ENCODE results near the gene CXCL13. TPM values are rescaled to one million over a fixed set of nuclear protein-coding genes. Genes with fewer than 3 reads are reported as not detected.

The CXCL13 gene
- total RNA-seq, 2 donors from 2014 or later = not detected

- Histone ChIP-seq H3K36me3 (no peaks in the 10 kb centered on the region), H3K27me3 (no peaks in the 10 kb centered on the region), H3K27ac (no peak overlapping the region), H3K4me3 (no peak overlapping the region), H3K9me3 (no peaks in the 10 kb centered on the region), H3K4me1 (no peaks in the 10 kb centered on the region)
- DNase-seq (ENCODE audit: low spot score) = no peak
- TF ChIP-seq, protein P1, sequence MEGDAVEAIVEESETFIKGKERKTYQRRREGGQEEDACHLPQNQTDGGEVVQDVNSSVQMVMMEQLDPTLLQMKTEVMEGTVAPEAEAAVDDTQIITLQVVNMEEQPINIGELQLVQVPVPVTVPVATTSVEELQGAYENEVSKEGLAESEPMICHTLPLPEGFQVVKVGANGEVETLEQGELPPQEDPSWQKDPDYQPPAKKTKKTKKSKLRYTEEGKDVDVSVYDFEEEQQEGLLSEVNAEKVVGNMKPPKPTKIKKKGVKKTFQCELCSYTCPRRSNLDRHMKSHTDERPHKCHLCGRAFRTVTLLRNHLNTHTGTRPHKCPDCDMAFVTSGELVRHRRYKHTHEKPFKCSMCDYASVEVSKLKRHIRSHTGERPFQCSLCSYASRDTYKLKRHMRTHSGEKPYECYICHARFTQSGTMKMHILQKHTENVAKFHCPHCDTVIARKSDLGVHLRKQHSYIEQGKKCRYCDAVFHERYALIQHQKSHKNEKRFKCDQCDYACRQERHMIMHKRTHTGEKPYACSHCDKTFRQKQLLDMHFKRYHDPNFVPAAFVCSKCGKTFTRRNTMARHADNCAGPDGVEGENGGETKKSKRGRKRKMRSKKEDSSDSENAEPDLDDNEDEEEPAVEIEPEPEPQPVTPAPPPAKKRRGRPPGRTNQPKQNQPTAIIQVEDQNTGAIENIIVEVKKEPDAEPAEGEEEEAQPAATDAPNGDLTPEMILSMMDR (IDR thresholded peaks at IDR 0.05) = no peak
Measured at GRCh38 chr4:77625485-77625884, 19.9 kb downstream of the CXCL13 start.

DNA sequence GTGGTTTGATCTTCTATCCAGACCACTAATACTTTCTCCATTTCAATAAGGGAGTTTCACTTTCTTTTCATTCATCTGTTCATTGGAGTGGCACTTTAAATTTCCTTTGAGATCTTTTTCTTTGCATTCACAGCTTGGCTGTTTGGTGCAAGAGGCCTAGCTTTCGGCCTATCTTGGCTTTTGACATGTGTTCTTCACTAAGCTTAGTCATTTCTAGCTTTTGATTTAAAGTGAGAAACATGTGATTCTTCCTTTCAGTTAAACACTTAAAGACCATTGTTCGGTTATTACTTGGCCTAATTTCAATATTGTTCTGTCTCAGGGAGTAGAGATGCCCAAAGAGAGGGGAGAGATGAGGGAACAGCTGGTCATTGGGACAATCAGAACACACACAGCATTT is 24.3 kb downstream of the CXCL13 start:
- Histone ChIP-seq H3K9me3 (no peaks in the 10 kb centered on the region), H3K4me1 (no peaks in the 10 kb centered on the region), H3K36me3 (no peaks in the 10 kb centered on the region), H3K27ac (no peak overlapping the region), H3K4me3 (no peak overlapping the region), H3K27me3 (no peaks in the 10 kb centered on the region)
- DNase-seq (ENCODE audit: low spot score) = no peak
- TF ChIP-seq, protein P1 (IDR thresholded peaks at IDR 0.05) = no peak

DNA sequence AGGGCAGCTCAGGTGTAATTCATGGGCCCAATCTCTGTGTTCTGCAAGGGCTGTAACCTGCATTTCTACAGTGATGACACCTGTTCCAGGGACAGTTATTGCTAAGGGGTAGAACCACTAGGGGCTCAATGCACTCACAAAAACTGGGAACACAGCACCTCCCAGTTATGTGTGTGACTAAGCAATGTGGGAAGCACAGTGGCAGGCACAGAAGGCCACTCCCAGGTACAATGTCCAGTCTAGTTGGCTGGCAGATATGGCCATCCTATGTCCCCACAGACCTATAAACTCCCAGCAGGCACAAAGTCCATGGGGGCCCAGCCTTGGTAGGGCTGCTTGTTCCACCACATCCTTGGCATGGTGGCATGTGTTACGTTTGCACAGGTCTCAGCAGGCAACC is 25.7 kb downstream of the CXCL13 start:
- no peak overlapping the region for H3K4me3 ChIP-seq
- TF ChIP-seq, protein P1 (IDR thresholded peaks at IDR 0.05) = no peak

DNA sequence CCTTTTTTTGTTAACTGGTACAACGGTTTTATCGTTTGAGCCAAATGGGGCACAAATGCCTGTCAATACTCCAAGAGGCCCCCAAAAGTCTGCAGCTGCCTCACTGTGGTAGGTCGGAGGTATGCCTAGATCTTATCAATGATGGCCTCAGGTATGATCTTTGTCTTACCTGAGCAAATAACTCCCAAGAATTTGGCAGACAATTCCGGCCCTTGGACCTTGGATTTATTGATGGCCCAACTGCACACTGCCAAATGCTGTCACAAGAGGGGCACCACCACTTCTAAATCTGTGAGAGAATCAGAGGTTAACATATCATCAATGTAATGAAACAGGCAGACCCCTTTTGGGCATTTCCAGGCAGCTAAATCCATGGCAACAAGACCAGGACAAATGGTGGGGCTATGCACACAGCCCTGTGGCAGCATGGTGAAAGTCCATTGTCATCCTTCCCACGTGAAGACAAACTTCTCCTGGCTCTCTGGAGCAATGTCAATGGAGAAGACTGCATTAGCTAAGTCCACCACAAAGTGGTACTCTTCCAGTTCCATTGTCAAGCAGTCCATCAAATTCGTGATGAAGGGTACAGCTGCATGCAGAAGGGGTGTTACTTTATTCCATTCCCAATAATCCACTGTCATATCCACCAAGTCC is 28.6 kb downstream of the CXCL13 start:
- H3K36me3 ChIP-seq = no peaks in the 10 kb centered on the region
- no peak for DNase-seq (ENCODE audit: low spot score)
- no peak overlapping the region for H3K27ac ChIP-seq
- H3K27me3 ChIP-seq = no peaks in the 10 kb centered on the region
- TF ChIP-seq, protein P1 (IDR thresholded peaks at IDR 0.05) = no peak
- H3K9me3 ChIP-seq = no peaks in the 10 kb centered on the region
- H3K4me3 ChIP-seq = no peak overlapping the region
- H3K4me1 ChIP-seq = no peaks in the 10 kb centered on the region

More for the DNA sequence above, 25.7 kb downstream of the CXCL13 start:
- Histone ChIP-seq H3K9me3 (no peaks in the 10 kb centered on the region), H3K4me1 (no peaks in the 10 kb centered on the region), H3K27me3 (no peaks in the 10 kb centered on the region), H3K27ac (no peak overlapping the region), H3K36me3 (no peaks in the 10 kb centered on the region)
- no peak for DNase-seq (ENCODE audit: low spot score)

DNA sequence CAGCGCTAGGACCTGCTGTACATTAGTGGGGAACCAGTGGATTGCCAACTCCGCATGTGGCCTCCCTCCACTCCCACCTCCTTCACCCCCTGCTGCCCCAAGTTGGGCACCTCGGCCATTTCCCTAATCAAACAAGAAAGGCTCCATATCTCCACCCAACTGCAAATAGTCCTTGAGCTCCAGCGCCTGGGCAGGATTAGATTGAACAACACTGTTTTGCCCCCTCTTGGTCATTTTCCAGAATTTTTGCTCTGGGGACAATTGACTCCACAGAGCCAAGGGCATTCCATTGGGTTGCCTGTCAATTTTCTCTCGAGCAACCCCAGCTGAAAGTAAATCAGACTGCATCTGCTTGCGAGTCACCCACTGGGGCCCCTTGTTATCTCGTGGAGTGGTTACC is 29.6 kb downstream of the CXCL13 start:
- Histone ChIP-seq H3K4me1 (no peaks in the 10 kb centered on the region), H3K4me3 (no peak overlapping the region), H3K27me3 (no peaks in the 10 kb centered on the region), H3K27ac (no peak overlapping the region), H3K36me3 (no peaks in the 10 kb centered on the region), H3K9me3 (no peaks in the 10 kb centered on the region)
- no peak for DNase-seq (ENCODE audit: low spot score)
- TF ChIP-seq, protein P1 (IDR thresholded peaks at IDR 0.05) = no peak

DNA sequence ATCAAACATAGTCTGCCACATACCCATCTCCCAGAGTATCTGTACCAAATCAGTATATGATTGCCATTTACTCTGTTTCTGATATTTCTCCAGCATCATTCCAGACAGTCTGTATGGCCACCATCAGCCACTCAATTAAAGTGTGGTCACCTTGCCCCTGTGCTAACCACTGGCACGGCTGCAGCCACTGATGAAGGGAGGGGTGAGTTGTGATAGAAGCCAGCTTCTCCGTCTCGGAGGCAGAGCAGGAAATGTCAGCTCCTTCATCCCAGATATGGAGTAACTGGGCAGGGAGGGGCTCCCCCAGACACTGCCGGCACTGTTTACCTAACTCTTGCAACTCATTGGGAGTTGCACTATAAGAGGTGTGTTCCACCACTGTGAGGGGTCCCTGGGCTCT is 30.3 kb downstream of the CXCL13 start:
- TF ChIP-seq, protein P1 (IDR thresholded peaks at IDR 0.05) = no peak
- Histone ChIP-seq H3K4me3 (no peak overlapping the region), H3K9me3 (no peaks in the 10 kb centered on the region), H3K36me3 (no peaks in the 10 kb centered on the region), H3K4me1 (no peaks in the 10 kb centered on the region), H3K27me3 (no peaks in the 10 kb centered on the region), H3K27ac (no peak overlapping the region)
- no peak for DNase-seq (ENCODE audit: low spot score)
